Measurements from ENCODE around the gene GGTLC3. TPM values are rescaled to one million over a fixed set of nuclear protein-coding genes. Genes with fewer than 3 reads are reported as not detected.
"Not testable (repeated sequence)": the region's sequence is repeated elsewhere in the genome, so short reads cannot be mapped to it uniquely, and the experiment has no call there.

GGTLC3 gene
- total RNA-seq, 1 experiment from 2014 or later = not detected

DNA sequence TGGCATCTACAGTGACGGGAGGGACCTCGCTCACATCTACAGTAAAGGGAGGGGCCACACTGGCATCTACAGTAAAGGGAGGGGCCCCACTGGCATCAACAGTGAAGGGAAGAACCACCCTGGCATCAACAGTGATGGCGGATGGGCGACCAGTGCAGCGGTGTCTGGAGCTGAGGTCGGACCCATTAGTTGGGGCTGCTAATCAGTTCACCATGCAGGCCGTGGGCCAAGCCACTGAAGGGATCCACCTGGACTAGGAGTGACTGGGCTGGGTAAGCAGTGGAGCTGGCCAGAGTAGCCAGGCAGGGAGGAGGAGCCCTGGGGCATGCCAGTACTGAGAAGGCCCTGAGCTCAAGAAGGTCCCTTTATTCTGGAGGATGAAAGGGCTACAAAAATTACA, 33.1 kb upstream of the GGTLC3 start:
- H3K9me2 ChIP-seq (ENCODE audit: insufficient read depth); H3K4me2 ChIP-seq; H3F3A ChIP-seq (ENCODE audit: insufficient read depth, low read depth); DNase-seq; BruUV-seq (replicated peaks); H3K4me1 ChIP-seq (replicated peaks; ENCODE audit: insufficient read depth); CTCF ChIA-PET; H3K36me3 ChIP-seq (ENCODE audit: low read depth); H3K27me3 ChIP-seq (ENCODE audit: insufficient read depth, low read depth); H3K9me3 ChIP-seq (ENCODE audit: insufficient read depth, low read depth); H4K20me1 ChIP-seq (ENCODE audit: insufficient read depth); POLR2A ChIA-PET (ENCODE audit: unreplicated experiment); intact Hi-C loops (cut with micrococcal nuclease; ENCODE audit: unreplicated experiment); H3K4me3 ChIP-seq; H3K79me2 ChIP-seq (ENCODE audit: low read depth); H2AFZ ChIP-seq; H3K27ac ChIP-seq: not testable (repeated sequence)

DNA sequence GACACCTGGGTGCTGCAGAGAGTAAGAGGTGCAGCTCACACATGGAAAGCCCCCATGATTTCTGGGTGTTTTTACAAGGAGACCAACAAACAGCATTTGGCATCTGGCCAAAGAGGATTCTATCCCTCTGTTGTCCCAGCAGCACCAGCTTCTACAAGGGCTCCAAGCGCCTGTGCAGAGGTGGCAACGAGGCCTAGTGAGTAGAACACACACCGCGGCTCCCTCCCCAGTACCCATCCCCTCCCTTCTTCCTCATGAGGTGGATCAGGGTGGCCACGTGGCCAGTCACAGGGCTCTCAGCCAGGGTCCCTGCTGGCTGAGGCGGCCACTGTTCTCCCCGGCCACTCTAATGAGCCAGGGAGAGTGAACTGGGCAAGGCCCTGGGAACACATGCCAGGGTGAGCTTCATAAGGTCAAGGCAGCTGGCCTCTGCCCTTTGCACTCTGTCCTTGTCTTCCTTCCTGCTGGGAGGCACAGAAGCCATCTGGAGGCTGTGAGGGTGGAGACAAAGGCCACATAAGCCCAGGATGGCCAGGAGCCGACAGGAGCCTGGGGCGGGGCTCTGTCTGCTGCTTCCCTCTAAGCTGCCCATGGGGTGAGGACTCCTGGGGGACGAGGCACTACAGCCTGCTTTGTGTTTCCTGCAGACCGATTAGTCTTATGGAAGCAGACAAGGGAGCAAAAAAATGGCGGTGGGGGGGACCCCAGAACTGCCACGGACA, 31.7 kb upstream of the GGTLC3 start:
- CTCF ChIA-PET; H3F3A ChIP-seq (ENCODE audit: insufficient read depth, low read depth); H3K4me2 ChIP-seq; BruUV-seq (replicated peaks); H4K20me1 ChIP-seq (ENCODE audit: insufficient read depth); H3K9me3 ChIP-seq (ENCODE audit: insufficient read depth, low read depth); H3K27ac ChIP-seq; H3K4me1 ChIP-seq (replicated peaks; ENCODE audit: insufficient read depth); H3K27me3 ChIP-seq (ENCODE audit: insufficient read depth, low read depth); intact Hi-C loops (cut with micrococcal nuclease; ENCODE audit: unreplicated experiment); POLR2A ChIA-PET (ENCODE audit: unreplicated experiment); H2AFZ ChIP-seq; H3K9me2 ChIP-seq (ENCODE audit: insufficient read depth); H3K36me3 ChIP-seq (ENCODE audit: low read depth); H3K79me2 ChIP-seq (ENCODE audit: low read depth); DNase-seq; H3K4me3 ChIP-seq: not testable (repeated sequence)

DNA sequence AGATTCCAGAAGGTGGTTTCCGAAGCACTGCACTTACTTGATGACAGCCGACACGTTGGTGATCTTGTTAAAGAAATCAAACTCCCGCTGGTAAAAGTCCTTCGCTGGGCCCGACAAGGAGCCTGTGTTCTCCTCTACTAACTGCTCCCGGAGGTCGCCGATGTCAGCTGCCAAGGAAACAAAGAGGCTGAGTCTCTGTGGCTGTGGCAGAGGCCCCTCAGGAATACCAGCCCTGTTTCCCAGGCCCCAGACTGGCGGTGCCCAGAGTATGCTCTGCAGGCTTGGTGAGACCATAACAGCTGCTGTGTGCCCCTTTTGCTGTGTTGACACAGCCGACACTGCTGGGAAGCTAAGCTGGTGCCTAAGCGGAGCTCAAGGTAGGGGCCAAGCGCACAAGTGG, 26.7 kb upstream of the GGTLC3 start:
- H3K79me2 ChIP-seq (ENCODE audit: low read depth); H4K20me1 ChIP-seq (ENCODE audit: insufficient read depth); H3F3A ChIP-seq (ENCODE audit: insufficient read depth, low read depth); CTCF ChIA-PET; H3K9me3 ChIP-seq (ENCODE audit: insufficient read depth, low read depth); DNase-seq; H3K9me2 ChIP-seq (ENCODE audit: insufficient read depth); H3K4me3 ChIP-seq; intact Hi-C loops (cut with micrococcal nuclease; ENCODE audit: unreplicated experiment); H3K27ac ChIP-seq; H3K4me2 ChIP-seq; POLR2A ChIA-PET (ENCODE audit: unreplicated experiment); H2AFZ ChIP-seq; H3K27me3 ChIP-seq (ENCODE audit: insufficient read depth, low read depth); H3K4me1 ChIP-seq (replicated peaks; ENCODE audit: insufficient read depth); BruUV-seq (replicated peaks); H3K36me3 ChIP-seq (ENCODE audit: low read depth): not testable (repeated sequence)

GRCh38 chr22:18543400-18543799, 25.4 kb upstream of the GGTLC3 start:
- H3F3A ChIP-seq (ENCODE audit: insufficient read depth, low read depth); CTCF ChIA-PET; H3K4me3 ChIP-seq; H3K9me3 ChIP-seq (ENCODE audit: insufficient read depth, low read depth); BruUV-seq (replicated peaks); intact Hi-C loops (cut with micrococcal nuclease; ENCODE audit: unreplicated experiment); H2AFZ ChIP-seq; H3K36me3 ChIP-seq (ENCODE audit: low read depth); POLR2A ChIA-PET (ENCODE audit: unreplicated experiment); DNase-seq; H3K79me2 ChIP-seq (ENCODE audit: low read depth); H3K27me3 ChIP-seq (ENCODE audit: insufficient read depth, low read depth); H3K4me2 ChIP-seq; H4K20me1 ChIP-seq (ENCODE audit: insufficient read depth); H3K9me2 ChIP-seq (ENCODE audit: insufficient read depth); H3K27ac ChIP-seq; H3K4me1 ChIP-seq (replicated peaks; ENCODE audit: insufficient read depth): not testable (repeated sequence)

DNA sequence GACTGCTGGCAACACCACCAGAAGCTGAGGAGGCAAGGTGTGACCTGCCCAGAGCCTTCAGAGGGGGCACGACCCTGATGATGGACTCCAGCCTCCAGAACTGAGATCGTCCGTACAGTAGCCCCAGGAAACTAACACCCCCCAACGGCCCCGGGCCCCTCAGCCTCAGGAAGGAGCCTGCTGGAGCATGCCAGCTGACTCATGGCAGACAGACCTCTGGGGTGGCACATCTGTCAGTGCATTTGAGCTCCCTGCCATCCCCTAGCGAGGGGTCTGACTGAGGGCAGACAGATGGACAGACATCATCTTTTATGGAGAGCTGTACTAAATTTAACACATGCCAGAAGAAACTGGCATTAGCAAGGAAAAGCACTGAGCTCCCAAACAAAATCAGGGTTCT, 22.0 kb upstream of the GGTLC3 start:
- H3K36me3 ChIP-seq (ENCODE audit: low read depth); H3K4me2 ChIP-seq; H3F3A ChIP-seq (ENCODE audit: insufficient read depth, low read depth); H3K9me3 ChIP-seq (ENCODE audit: insufficient read depth, low read depth); BruUV-seq (replicated peaks); intact Hi-C loops (cut with micrococcal nuclease; ENCODE audit: unreplicated experiment); POLR2A ChIA-PET (ENCODE audit: unreplicated experiment); H3K27ac ChIP-seq; H3K4me3 ChIP-seq; H3K9me2 ChIP-seq (ENCODE audit: insufficient read depth); H3K79me2 ChIP-seq (ENCODE audit: low read depth); CTCF ChIA-PET; H2AFZ ChIP-seq; H3K4me1 ChIP-seq (replicated peaks; ENCODE audit: insufficient read depth); H3K27me3 ChIP-seq (ENCODE audit: insufficient read depth, low read depth); DNase-seq; H4K20me1 ChIP-seq (ENCODE audit: insufficient read depth): not testable (repeated sequence)

- H3K79me2 ChIP-seq (ENCODE audit: low read depth); H3K4me1 ChIP-seq (replicated peaks; ENCODE audit: insufficient read depth); H3K9me3 ChIP-seq (ENCODE audit: insufficient read depth, low read depth); H3F3A ChIP-seq (ENCODE audit: insufficient read depth, low read depth); H4K20me1 ChIP-seq (ENCODE audit: insufficient read depth); H3K4me2 ChIP-seq; H2AFZ ChIP-seq; intact Hi-C loops (cut with micrococcal nuclease; ENCODE audit: unreplicated experiment); H3K9me2 ChIP-seq (ENCODE audit: insufficient read depth); H3K27me3 ChIP-seq (ENCODE audit: insufficient read depth, low read depth); BruUV-seq (replicated peaks); DNase-seq; H3K36me3 ChIP-seq (ENCODE audit: low read depth); CTCF ChIA-PET; H3K4me3 ChIP-seq; H3K27ac ChIP-seq; POLR2A ChIA-PET (ENCODE audit: unreplicated experiment): not testable (repeated sequence)
Measured at GRCh38 chr22:18534315-18534714, 16.4 kb upstream of the GGTLC3 start.

GRCh38 chr22:18533633-18534032, 15.7 kb upstream of the GGTLC3 start:
- H3F3A ChIP-seq (ENCODE audit: insufficient read depth, low read depth); H3K4me3 ChIP-seq; DNase-seq; H3K36me3 ChIP-seq (ENCODE audit: low read depth); POLR2A ChIA-PET (ENCODE audit: unreplicated experiment); CTCF ChIA-PET; H3K4me2 ChIP-seq; H3K27ac ChIP-seq; H3K4me1 ChIP-seq (replicated peaks; ENCODE audit: insufficient read depth); H2AFZ ChIP-seq; BruUV-seq (replicated peaks); H3K9me2 ChIP-seq (ENCODE audit: insufficient read depth); H4K20me1 ChIP-seq (ENCODE audit: insufficient read depth); H3K79me2 ChIP-seq (ENCODE audit: low read depth); intact Hi-C loops (cut with micrococcal nuclease; ENCODE audit: unreplicated experiment); H3K9me3 ChIP-seq (ENCODE audit: insufficient read depth, low read depth); H3K27me3 ChIP-seq (ENCODE audit: insufficient read depth, low read depth): not testable (repeated sequence)

All from PC-9 (cell line).